CD14-positive monocyte (primary cell): Measurements from ENCODE around the gene HYI. TPM values are rescaled to one million over a fixed set of nuclear protein-coding genes. Genes with fewer than 3 reads are reported as not detected.

ENCODE experiments used
- DNase-seq, 3 donors: peaks; one replicate each; pipeline ENCODE4 v3.0.0-alpha.2; 2011 to 2022
- H2AFZ ChIP-seq: 2 replicates; pipeline ENCODE4 v1.6.0; 2012; ENCODE audit warnings: mild to moderate bottlenecking, low read depth, low read length, inconsistent platforms; ENCODE audit not compliant: insufficient read depth, poor library complexity, severe bottlenecking
- H3K27ac ChIP-seq, 2 donors: 1 replicate in 1 of 2; 2 replicates in 1 of 2; pipeline ENCODE4 v1.5.1; 2012 to 2013; ENCODE audit warnings: low read length in 2 of 2, control low read depth in 1 of 2, inconsistent platforms in 1 of 2, low read depth in 1 of 2, mild to moderate bottlenecking in 1 of 2
- H3K27me3 ChIP-seq, 2 donors: one replicate each; pipeline versions ENCODE4 v1.6.0 to v1.6.1; 2011 to 2013; ENCODE audit warnings: low read length in 2 of 2; ENCODE audit not compliant: control insufficient read depth in 2 of 2, insufficient read depth in 2 of 2
- H3K36me3 ChIP-seq, 2 donors: replicated peaks in 1 of 2; 1 replicate in 1 of 2; 2 replicates in 1 of 2; pipeline versions ENCODE4 v1.5.1 to v1.6.1; 2012 to 2013; ENCODE audit warnings: low read length in 2 of 2, control low read depth in 1 of 2, inconsistent platforms in 1 of 2, mild to moderate bottlenecking in 1 of 2; ENCODE audit not compliant: insufficient read depth in 2 of 2, control insufficient read depth in 1 of 2
- H3K4me1 ChIP-seq, 2 donors: 1 replicate in 1 of 2; 2 replicates in 1 of 2; pipeline versions ENCODE4 v1.5.1 to v1.6.1; 2012 to 2013; ENCODE audit warnings: low read length in 2 of 2, control low read depth in 1 of 2, inconsistent platforms in 1 of 2, mild to moderate bottlenecking in 1 of 2, moderate library complexity in 1 of 2; ENCODE audit not compliant: insufficient read depth in 2 of 2, control insufficient read depth in 1 of 2
- H3K4me2 ChIP-seq: replicated peaks from 2 replicates; pipeline ENCODE3; 2012; ENCODE audit warnings: low read length, moderate library complexity, mild to moderate bottlenecking; ENCODE audit not compliant: poor library complexity, severe bottlenecking; ENCODE audit errors: extremely low read depth
- H3K4me3 ChIP-seq, 3 experiments: fragments of 200-600 bp in 1 of 3; sonication (generic) in 1 of 3; replicated peaks in 1 of 3; 1 replicate in 2 of 3; 2 replicates in 1 of 3; pipeline ENCODE4 v1.5.1; 2011 to 2013; ENCODE audit warnings: low read length in 3 of 3, mild to moderate bottlenecking in 3 of 3, control low read depth in 2 of 3, low read depth in 2 of 3, inconsistent platforms in 1 of 3, moderate library complexity in 1 of 3
- H3K79me2 ChIP-seq: 2 replicates; pipeline ENCODE4 v1.6.0; 2012; ENCODE audit warnings: mild to moderate bottlenecking, control low read depth, inconsistent platforms, low read length, moderate library complexity; ENCODE audit not compliant: insufficient read depth
- H3K9ac ChIP-seq: 2 replicates; pipeline ENCODE4 v1.6.0; 2017; ENCODE audit warnings: low read length, mild to moderate bottlenecking; ENCODE audit not compliant: insufficient read depth, poor library complexity, severe bottlenecking
- H3K9me3 ChIP-seq, 2 donors: replicated peaks in 1 of 2; 1 replicate in 1 of 2; 2 replicates in 1 of 2; pipeline versions ENCODE4 v1.5.1 to v1.6.1; 2012 to 2013; ENCODE audit warnings: low read length in 2 of 2, control low read depth in 1 of 2; ENCODE audit not compliant: control insufficient read depth in 1 of 2, insufficient read depth in 1 of 2
- H4K20me1 ChIP-seq: 2 replicates; pipeline ENCODE4 v1.6.0; 2012; ENCODE audit warnings: mild to moderate bottlenecking, low read length, control low read depth, moderate library complexity; ENCODE audit not compliant: insufficient read depth
- H3K27ac Mint-ChIP-seq, 7 donors: one replicate each; pipeline ENCODE4 v1.8.0; 2020; ENCODE audit warnings: mild to moderate bottlenecking in 7 of 7, mixed read lengths in 7 of 7, moderate library complexity in 6 of 7, inconsistent platforms in 2 of 7
- H3K27me3 Mint-ChIP-seq, 3 donors: one replicate each; pipeline ENCODE4 v1.8.0; 2021 to 2022; ENCODE audit warnings: low read depth in 3 of 3, mild to moderate bottlenecking in 3 of 3, mixed read lengths in 3 of 3, moderate library complexity in 3 of 3, inconsistent platforms in 1 of 3
- H3K36me3 Mint-ChIP-seq, 2 donors: one replicate each; pipeline ENCODE4 v1.8.0; 2020; ENCODE audit warnings: mixed read lengths in 2 of 2, inconsistent platforms in 1 of 2, mild to moderate bottlenecking in 1 of 2
- H3K4me1 Mint-ChIP-seq: one replicate; pipeline ENCODE4 v1.8.0; 2020; ENCODE audit warnings: mild to moderate bottlenecking, mixed read lengths
- H3K4me3 Mint-ChIP-seq, 2 donors: one replicate each; pipeline ENCODE4 v1.8.0; 2020; ENCODE audit warnings: mild to moderate bottlenecking in 2 of 2, mixed read lengths in 2 of 2, moderate library complexity in 1 of 2
- H3K9me3 Mint-ChIP-seq, 7 donors: one replicate each; pipeline ENCODE4 v1.8.0; 2020 to 2022; ENCODE audit warnings: mixed read lengths in 7 of 7, mild to moderate bottlenecking in 6 of 7, moderate library complexity in 6 of 7, inconsistent platforms in 2 of 7
- WGBS: methylation state at CpG from one replicate; pipeline ENCODE4 v1.1.5; 2013; ENCODE audit warnings: missing lambda C conversion rate; ENCODE audit not compliant: insufficient coverage; 5-methylcytosine and 5-hydroxymethylcytosine counted together
- intact Hi-C, 2 donors: fragments of 100-400 bp; cut with micrococcal nuclease; formaldehyde crosslinking; loops; one replicate each; pipeline versions ENCODE4 v1.15.0 to v1.15.1; 2023
- polyA plus RNA-seq, 3 donors: library from polyadenylated mRNA; depleted of rRNA in 1 of 3; unstranded in 2 of 3; stranded (reverse) in 1 of 3; fragments of 300-500 nt in 2 of 3; fragments of >200 nt in 1 of 3; fragmentation: Illumina TruSeq in 2 of 3; gene quantifications; 1 replicate in 2 of 3; 2 replicates in 1 of 3; pipeline ENCODE4 v1.2.3, GENCODE V29; 2012 to 2021
- TF ChIP-seq, protein P1 (sequence below): fragments of 200-600 bp; IDR thresholded peaks from one replicate; pipeline ENCODE4 v1.8.0; 2022; ENCODE audit warnings: antibody characterized with exemption, mild to moderate bottlenecking

The HYI gene
- polyA plus RNA-seq, 3 donors: 0.74 to 7.2 (median 1.6) TPM

DNA sequence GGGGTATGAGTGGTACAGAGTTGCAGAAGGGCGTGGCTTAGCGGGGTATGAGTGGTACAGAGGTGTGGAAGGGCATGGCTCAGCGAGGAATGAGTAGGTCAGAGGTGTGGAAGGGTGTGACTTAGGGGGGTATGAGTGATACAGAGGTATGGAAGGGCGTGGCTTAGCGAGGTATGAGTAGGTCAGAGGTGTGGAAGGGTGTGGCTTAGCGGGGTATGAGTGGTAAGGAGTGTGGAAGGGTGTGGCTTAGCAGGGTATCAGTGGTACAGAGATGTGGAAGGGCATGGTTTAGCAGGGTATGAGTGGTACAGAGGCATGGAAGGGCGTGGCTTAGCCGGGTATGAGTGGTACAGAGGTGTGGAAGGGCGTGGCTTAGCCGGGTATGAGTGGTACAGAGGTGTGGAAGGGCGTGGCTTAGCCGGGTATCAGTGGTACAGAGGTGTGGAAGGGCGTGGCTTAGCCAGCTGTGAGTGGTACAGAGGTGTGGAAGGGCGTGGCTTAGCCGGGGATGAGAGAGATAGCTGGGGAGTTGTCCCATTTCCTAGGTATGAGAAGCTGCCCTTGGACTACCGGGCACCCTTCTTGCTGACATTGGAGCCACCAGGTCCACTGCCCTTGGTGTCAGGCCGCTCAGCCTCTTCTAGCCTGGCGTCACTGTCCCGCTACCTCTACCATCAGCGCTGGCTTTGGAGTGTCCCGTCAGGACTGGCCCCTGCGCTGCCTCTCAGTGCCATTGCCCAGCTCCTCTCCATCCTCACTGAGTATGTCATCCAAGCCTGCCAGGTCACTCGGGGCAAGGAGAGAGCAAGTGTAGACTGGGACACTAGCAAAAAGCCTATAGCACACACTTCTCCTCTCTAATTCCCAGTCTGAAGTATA is 29.8 kb downstream of the HYI start:
- H3K9me3 Mint-ChIP-seq: peaks cover 0 to 3% (median 0%) of the 10 kb centered on the region in 7 donors
- H3K79me2 ChIP-seq: no peaks in the 10 kb centered on the region
- H3K4me3 ChIP-seq: no peak overlapping the region
- intact Hi-C loops: no loop called here
- no peak overlapping the region for H3K27ac ChIP-seq
- no peak overlapping the region for H2AFZ ChIP-seq
- no peaks in the 10 kb centered on the region for H3K27me3 ChIP-seq
- peak overlapping the region in 2 of 7 donors; percentile 32 to 51 for H3K27ac Mint-ChIP-seq
- WGBS: 94% methylated on average over 23 of the region's 23 CpGs
- TF ChIP-seq, protein P1, sequence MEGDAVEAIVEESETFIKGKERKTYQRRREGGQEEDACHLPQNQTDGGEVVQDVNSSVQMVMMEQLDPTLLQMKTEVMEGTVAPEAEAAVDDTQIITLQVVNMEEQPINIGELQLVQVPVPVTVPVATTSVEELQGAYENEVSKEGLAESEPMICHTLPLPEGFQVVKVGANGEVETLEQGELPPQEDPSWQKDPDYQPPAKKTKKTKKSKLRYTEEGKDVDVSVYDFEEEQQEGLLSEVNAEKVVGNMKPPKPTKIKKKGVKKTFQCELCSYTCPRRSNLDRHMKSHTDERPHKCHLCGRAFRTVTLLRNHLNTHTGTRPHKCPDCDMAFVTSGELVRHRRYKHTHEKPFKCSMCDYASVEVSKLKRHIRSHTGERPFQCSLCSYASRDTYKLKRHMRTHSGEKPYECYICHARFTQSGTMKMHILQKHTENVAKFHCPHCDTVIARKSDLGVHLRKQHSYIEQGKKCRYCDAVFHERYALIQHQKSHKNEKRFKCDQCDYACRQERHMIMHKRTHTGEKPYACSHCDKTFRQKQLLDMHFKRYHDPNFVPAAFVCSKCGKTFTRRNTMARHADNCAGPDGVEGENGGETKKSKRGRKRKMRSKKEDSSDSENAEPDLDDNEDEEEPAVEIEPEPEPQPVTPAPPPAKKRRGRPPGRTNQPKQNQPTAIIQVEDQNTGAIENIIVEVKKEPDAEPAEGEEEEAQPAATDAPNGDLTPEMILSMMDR: no peak
- H3K4me2 ChIP-seq: no peak overlapping the region
- no peak for DNase-seq
- peaks cover 97 to 99% of the 10 kb centered on the region in 2 donors for H3K36me3 ChIP-seq
- H4K20me1 ChIP-seq: no peaks in the 10 kb centered on the region
- no peak overlapping the region for H3K9ac ChIP-seq
- H3K4me1 ChIP-seq: no peaks in the 10 kb centered on the region
- H3K9me3 ChIP-seq: no peaks in the 10 kb centered on the region
- no peak overlapping the region for H3K4me3 Mint-ChIP-seq
- peaks cover 0 to 4% (median 0%) of the 10 kb centered on the region in 3 donors for H3K27me3 Mint-ChIP-seq
- H3K36me3 Mint-ChIP-seq: peaks cover 62 to 94% of the 10 kb centered on the region in 2 donors
- H3K4me1 Mint-ChIP-seq: no peaks in the 10 kb centered on the region

DNA sequence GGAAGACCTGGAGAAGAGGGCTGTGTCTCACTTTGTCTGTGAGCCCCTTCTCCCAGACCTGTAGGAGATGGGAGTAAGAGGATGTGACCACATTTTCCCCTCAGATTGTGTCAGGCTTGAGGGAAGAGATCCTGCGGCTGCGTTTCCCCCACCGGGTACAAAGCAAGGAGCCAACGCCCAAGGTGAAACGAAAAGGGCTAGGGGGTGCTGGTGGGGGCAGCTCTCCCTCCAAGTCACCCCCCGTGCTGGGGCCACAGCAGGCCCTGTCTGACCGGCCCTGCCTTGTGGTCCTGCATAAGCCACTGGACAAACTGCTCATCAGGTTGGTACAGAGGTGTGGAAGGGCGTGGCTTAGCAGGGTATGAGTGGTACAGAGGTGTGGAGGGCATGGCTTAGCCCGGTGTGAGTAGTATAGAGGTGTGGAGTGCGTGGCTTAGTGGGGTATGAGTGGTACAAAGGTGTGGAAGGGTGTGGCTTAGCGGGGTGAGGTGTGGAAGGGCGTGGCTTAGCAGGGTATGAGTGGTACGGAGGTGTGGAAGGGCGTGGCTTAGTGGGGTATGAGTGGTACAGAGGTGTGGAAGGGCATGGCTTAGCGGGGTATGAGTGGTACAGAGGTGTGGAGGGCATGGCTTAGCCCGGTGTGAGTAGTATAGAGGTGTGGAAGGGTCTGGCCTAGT is 30.6 kb downstream of the HYI start:
- Mint-ChIP-seq H3K4me3 (no peak overlapping the region), H3K27me3 (peaks cover 0 to 4% (median 0%) of the 10 kb centered on the region in 3 donors), H3K27ac (peak overlapping the region in 1 of 7 donors; percentile 45), H3K4me1 (no peaks in the 10 kb centered on the region), H3K36me3 (peaks cover 54 to 88% of the 10 kb centered on the region in 2 donors), H3K9me3 (peaks cover 0 to 3% (median 0%) of the 10 kb centered on the region in 7 donors)
- Histone ChIP-seq H3K27ac (no peak overlapping the region), H3K4me3 (no peak overlapping the region), H2AFZ (no peak overlapping the region), H3K9me3 (no peaks in the 10 kb centered on the region), H3K9ac (no peak overlapping the region), H3K27me3 (no peaks in the 10 kb centered on the region), H3K36me3 (peaks cover 97 to 99% of the 10 kb centered on the region in 2 donors), H3K4me2 (no peak overlapping the region), H4K20me1 (no peaks in the 10 kb centered on the region), H3K4me1 (no peaks in the 10 kb centered on the region), H3K79me2 (no peaks in the 10 kb centered on the region)
- no peak for DNase-seq
- WGBS: 94% methylated on average over 12 of the region's 16 CpGs
- TF ChIP-seq, protein P1: no peak
- intact Hi-C loops: no loop called here
